Activated T-helper 1 cell treated with anti-CD3 and anti-CD28 coated beads, Interleukin-2, amount 50 U/mL, for 16 hours (primary cell): Measurements from ENCODE around the gene SMG9.
A peak's percentile ranks its signal among the peaks of the same experiment; 100 is the strongest.

Experiments
- DNase-seq, 2 donors: peaks; one replicate each; pipeline ENCODE4 v3.0.0-alpha.2; 2020; ENCODE audit warnings: low read depth in 1 of 2, low spot score in 1 of 2

SMG9 gene

DNA sequence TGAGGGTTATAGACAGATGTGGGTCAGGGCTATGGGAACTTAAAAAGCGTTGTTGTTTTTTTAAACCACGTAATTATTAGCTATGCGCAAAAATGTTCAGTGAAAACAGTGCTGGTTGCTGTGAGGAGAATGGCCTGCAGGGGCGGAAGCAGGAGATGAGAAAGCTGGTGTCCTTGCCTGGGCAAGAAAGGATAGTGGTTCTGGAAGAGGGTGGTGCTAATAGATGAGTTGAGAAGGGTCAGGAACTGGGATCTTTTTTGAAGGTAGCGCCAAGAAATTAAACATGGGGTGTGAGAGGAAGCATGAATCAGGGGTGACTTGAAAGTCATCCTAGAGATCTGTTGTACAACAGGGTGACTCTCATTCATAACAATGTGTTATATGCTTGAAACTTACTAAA lies 4.8 kb upstream of the SMG9 start:
- DNase-seq, result no peak

DNA sequence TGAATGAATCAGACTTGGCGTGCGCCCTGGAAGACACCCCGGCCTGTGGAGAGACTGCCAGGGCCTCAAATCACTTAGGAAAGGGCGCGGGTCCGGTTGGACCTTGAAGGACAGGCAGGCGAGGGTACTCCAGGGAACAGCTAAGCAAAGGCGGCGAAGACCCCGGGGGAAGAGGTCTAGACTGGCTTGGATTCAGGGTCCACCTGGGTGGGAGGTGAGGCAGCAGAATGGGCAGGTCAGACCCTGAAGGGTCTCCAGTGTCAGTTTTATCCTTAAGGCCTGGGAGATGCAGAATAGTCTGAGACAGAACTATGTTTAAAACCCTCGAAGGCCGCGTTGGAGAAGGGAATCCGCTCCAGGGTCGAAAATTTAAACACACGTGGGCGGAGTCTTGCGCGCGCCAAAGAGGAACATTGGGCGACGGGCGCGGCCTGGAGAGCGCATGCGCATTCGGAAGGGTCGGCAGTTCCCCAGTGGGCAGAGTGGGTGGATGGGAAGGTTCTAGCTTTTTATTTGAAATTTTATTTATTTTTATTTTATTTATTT lies 567 bp upstream of the SMG9 start:
- peak; percentile 49 to 65 for DNase-seq

DNA sequence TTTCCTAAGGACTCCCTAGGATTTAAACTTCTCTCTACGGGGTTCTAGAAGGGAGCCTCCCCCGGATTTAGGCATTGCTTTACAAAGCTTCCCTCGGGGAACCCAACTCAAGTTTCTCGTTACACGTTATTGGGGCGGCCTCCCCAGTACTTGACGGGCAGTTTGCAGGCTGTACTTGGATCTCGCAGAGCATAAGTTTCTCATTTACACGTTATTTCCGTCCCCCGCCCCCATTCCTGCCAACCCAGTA lies 584 bp downstream of the SMG9 start:
- DNase-seq, result no peak

DNA sequence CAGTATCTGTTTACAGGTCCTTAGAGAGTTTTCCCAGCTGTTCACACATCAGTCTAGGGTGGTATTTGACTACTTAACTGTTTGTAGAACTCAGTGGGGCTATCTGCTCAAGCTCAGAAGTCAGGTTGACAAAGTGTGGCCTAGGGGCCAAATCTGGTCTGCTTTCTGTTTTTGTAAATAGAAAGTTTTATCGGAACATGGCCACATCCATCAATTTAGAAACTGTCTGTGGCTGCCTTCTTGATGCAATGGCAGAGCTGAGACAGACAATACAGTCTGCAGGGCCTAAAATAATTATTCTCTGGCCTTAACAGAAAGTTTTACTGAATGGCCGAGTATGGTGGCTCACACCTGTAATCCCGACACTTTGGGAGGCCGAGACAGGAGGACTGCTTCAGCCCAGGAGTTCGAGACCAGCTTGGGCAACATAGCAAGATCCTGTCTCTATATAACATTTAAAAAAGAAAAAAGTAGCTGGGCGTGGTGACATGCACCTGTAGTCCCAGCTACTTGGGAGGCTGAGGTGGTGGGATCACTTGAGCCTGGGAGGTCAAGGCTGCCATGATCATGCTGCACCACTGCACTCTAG lies 2.4 kb downstream of the SMG9 start:
- no peak for DNase-seq

DNA sequence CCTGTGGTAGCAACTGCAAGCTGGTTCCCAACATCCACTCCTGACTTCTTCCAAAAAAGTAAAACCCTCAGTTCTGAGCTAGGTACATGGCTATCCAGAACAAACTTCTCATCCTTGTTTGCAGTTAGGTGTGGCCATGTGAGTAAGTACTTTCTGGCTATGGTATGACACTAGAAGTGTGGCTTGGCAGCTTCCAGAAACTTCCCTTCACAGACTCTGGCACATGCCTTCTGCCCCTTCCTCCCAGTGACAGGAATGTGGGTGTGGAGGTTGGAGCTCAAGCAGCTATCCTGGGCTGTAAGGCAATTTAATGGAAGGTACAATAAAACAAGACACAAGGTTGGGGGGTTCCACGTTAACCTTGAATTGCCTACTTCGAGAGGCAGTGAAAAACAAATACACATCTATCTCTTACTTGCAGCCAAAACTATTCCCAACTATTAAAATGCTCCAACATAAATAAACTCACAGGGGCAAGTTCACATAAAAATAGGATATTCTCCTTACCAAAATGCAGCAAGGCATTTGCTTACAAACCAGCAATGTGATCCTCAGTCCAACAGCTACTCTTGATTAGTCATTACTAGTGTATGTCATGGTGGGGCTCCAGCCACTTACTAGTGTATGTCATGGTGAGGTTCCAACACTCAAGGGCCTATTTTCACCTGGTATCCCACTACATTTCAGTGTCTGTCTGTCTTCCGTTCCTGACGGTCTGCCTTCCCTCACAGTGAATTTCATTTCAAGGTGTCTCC lies 3.1 kb downstream of the SMG9 start:
- DNase-seq, result no peak

DNA sequence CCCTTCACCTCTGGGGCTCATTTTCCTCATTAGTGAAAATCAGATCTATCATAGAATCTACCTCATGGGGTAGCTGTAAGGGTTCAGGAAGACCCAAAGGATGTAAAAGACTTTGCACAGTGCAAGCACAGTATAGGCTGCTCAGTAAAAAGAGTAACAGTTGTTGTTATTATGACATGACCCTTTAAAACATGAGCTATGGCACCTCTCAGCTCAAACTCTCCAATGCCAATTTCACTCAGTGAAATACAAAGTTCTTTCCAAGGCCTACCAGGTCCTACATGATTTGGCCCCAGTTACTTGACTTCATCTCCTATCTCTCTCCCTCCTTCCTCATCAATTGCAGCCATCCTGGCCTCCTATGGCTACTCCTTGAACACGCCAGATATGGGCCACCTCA lies 4.9 kb downstream of the SMG9 start:
- no peak for DNase-seq

DNA sequence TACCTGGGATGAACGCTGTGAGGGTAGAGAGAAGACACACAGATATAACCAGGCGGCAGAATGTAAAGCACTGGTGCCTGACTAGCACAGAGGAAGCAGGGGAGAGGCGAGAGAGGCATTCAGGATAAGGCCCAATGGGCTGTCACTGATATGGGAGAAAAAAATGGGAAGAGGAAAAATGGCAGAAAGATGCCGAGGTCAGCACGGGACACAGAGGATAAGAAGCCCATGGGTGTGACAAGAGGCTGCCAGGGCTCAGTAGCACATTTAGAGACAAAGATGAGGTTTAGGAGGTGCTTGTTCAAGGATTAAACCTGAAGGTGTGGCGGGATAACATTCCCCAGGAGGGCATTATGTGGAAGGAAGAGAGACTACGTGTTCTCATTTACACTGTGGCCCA lies 5.6 kb downstream of the SMG9 start:
- DNase-seq, result no peak

DNA sequence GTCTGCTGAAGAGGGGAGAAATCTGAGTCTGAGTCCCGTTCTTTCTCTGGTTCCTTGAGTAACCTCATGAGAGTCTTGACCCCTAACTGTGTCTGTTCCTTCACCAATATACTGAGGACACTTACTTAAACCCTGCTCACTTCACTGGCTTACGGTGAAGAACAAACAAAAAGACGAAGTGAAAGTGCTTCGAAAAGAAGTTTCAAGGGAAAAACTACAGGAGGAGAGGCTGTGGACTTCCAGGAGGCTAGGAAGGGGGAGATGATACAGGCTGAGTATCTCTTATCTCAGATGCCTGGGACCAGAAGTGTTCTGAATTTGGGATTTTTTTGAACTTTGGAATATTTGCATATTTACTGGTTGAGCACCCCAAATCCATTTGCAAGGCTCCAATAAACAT lies 6.1 kb downstream of the SMG9 start:
- no peak for DNase-seq

DNA sequence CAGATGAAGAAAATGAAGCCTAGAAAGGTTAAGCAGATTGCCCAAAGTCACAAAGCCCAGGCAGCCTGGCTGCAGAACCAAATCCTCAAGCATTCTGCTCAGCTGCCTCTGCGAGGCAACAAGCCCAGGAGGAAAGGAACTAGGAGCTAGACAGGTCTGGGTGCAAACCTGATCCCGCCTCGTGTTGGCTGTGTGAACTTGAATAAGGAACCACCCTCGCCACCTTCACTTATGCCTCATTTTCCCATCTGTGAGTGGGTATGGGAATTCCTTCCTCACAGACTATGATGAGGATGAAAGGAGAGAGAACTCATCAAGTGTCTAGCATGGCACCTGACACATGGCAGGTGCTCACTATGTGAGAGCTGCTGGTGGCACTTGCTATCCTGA lies 6.6 kb downstream of the SMG9 start:
- DNase-seq, result no peak

DNA sequence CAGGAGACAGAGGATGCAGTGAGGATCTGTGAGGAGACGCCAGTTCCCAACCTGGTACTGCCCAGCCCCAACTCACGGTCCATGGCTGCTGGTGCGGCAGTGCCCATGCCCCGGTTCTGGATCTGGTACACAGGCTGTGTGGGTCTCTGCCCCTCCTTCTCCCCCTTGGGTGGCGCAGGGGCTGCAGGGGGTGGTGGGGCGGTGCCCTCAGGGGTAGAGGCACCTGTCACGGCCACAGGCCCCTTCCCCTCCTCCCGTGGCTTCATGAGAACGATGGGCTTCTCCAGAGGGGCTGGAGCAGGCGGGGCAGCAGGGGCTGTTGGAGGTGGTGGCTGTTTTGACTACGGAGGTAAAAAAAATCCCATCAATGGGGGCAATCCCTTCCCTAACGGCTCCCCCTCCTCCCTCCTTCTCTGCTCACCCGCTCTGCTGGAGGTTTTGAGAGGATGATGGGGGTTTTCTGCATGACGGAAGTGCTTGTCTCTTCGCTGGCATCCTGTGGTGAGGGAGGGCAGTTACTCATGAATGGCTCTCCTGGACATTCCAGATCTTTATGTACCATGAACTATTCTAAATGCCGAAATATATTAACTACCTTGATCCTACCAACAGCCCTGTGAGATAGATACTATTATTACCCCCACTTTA lies 7.1 kb downstream of the SMG9 start:
- DNase-seq, result no peak

DNA sequence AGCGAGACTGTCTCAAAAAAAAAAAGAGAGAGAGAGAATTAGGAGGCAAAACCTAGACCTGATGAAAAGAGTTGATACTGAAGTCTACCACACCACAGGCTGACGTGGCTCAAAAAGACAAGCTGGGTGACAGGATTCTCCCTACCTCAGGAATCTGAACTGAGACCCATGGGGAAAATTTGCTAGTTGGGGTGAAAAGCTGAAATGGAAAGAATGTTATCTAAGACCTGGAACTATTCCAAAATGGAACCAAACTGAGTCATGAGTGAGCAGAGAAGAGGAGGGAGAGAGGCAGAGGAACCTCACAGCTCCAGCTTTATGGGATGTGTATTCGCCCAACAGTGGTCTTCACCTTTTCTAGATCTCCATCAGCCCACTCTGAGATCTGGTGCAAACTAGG lies 11.7 kb downstream of the SMG9 start:
- no peak for DNase-seq

DNA sequence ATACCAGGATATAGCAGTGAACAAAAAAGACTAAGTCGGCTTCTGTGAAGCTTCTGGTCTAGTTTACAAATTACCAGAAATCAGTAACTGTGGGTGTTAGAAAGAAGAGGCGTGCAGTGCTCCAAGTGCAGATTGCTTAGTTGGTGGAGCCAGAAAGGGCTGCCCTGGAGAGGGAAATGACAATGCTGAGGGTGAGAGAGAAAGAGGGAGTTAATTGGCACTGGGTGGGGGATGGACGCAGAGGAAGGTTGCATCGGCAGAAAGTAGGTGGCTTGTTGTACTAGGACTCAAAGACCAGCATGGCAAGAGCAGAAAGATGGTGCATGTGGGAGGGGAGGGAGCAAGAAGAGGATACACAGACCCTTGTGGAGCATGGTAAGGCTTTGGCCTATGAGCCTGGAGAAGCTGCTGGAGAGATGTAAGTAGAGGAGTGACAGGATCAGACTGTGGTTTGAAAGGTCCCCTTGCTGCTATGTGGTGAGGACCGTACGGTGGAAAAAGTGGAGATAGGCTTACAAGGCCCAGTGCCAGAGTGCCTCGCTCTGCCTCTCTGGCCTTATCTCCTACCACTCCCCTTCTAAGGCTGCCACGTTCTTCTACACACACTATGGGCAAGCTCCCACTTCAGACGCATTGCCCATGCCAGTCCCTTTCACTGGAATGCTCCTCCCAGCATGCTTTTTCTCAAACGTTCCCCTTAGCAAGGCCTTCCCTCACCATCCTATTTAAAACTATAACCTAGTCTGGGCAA lies 13.5 kb downstream of the SMG9 start:
- DNase-seq, result no peak

DNA sequence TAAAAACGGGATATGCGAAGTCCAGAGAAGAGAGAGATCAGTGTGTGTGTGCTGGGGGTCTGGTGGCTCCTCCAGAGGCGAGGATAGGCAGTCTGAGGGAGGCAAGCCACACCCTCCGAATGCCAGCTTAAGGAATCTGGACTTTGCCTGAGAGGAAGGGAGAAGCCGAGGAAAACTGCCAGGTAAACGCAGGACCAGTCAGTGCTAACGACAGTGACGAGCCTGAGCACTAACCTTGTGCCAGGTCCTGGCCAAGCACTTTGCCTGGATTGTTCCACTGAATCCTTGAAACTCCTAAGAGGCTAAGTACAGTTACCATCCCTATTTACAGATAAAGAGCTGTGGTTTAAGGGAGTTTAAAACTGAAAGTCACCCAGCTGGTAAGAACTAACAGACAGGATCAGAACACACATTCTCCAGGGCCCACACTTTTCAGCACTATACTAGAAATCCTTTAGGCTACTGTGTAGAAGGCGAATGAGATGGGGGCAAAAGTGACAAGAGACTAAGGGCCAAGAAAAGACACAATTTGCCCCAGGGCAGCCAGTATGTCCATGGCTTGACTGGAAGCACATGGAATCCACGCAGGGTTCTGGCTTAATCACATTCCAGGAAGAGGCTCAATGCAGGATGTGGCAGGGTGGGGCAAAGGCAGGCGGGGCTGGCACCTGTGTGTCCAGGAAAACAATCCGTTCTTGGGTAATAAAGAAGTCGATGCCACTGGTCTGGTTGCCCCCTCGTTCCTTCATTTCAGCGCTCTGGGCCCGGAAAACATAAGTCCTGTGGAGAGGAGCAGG lies 15.1 kb downstream of the SMG9 start:
- no peak for DNase-seq

DNA sequence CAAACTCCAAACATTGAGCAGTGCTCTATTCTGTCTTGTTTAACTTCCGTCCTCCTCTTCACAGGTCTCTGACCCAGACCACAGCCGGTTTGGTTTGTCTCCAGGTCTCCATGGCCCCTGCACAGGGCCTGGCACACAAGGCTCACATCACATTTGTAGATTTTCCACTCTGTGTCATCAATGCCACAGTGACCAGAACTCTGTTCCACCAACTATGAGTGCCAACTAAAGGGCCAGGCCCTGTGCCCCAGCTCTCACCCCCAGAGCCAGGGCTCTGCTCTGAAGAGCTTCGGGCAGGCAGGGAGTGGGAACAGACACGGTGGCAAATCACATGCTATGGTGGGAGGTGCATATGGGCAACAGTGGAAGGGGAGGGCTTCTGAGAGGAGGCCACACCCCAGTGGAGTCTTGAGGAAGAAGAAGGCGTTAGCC lies 16.0 kb downstream of the SMG9 start:
- no peak for DNase-seq

DNA sequence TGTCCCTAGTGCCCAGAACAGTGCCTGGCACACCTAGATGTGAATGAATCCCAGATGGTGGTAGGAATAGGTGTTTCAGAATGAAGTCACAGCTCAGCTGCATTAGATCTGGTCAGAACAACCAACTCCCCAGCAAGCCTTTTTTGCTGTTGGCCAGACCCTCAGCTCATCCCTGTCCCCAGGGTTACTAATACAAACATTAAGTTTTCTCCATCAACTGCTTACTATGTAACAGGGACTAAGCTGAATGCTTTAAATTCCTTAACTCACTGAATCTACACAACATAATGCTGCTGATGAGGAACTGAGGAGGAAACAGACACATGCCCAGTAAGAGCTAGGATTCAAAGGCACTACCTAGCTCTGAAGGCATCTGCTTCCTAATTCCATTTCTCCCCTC lies 18.8 kb downstream of the SMG9 start:
- DNase-seq, result no peak

DNA sequence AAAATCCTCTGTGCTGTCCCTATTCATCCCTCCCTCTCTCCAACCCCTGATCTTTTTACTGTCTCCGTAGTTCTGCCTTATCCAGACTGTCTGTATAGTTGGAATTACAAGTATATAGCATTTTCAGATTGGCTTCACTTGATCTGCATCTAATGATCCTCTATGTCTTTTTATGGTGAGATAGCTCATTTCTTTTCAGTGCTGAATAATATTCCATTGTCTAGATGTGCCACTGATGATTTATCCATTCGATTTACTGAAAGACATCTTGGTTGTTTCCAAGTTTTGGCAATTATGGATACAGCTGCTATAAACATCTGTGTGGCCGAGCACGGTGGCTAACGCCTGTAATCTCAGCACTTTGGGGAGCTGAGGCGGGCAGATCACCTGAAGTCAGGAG lies 19.7 kb downstream of the SMG9 start:
- DNase-seq, result no peak

DNA sequence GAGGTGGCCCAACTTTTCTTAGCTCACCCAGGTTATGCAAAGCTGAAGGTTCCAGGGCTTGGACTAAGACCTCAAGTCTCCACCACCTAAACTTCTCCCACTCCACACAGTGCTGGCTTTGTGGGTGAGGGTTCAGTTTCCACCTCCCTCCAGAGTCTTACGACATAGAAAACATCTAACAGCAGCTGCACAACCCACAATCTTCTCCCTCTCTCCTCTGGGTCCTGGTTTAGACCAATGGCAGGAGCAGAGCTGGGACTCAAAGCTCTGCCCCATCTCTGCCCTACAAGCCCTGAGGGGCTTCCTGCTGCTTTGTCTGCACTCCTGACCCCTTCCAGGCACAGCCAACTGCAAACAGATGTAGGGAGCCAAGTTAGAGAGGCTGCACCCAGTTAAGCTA lies 22.9 kb downstream of the SMG9 start:
- DNase-seq, result no peak

DNA sequence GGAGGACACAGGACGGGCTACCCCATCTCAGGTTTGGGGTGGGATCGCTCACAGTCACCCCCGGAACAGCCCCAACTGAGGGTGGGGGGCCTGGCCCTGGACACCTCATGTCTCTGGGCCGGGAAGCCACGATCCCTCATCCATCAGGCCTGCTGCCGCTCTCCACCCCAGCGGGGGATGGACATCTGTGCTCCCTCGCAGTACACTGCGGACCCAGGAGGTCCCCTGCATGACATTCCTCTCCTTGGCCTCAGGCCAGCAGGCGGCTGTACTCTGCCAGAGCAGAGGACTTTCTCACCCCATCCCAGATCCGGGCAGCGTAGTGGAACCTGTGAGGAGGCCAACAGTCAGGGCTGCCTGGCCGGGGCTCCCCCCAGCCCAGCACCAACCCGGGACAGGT lies 23.4 kb downstream of the SMG9 start:
- DNase-seq, result no peak

DNA sequence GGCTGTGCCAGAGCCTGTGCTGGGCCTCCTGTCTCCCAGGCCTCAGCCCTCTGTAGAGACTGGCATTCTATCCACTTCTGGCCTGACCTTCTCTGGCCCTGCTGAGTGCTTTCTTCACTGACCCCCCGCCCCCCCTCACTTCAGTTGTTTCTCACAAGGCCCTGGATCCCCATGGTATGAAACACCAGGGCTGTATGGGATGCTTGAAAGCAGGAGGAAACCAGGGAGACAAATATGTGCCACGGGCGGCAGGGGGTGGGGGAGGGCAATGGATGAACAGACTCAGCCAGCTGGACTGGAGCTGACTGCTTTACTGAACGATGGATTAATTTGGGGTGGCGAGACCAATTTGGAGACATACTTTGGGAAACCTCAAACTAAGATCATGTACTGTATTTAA lies 24.8 kb downstream of the SMG9 start:
- DNase-seq, result no peak

DNA sequence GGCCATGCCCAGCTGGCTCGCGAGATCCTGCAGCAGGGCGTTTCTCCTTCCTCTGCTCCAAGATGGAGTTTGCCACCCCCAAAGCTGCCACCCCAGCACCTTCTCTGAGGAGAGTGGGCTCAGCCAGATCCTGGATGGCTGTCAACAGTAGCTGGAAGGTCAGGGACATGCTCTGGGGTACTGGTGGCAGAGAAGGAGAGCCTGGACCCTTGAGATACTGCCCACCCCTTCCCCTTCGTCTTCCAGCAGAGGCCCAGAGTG lies 27.2 kb downstream of the SMG9 start:
- DNase-seq, result no peak

DNA sequence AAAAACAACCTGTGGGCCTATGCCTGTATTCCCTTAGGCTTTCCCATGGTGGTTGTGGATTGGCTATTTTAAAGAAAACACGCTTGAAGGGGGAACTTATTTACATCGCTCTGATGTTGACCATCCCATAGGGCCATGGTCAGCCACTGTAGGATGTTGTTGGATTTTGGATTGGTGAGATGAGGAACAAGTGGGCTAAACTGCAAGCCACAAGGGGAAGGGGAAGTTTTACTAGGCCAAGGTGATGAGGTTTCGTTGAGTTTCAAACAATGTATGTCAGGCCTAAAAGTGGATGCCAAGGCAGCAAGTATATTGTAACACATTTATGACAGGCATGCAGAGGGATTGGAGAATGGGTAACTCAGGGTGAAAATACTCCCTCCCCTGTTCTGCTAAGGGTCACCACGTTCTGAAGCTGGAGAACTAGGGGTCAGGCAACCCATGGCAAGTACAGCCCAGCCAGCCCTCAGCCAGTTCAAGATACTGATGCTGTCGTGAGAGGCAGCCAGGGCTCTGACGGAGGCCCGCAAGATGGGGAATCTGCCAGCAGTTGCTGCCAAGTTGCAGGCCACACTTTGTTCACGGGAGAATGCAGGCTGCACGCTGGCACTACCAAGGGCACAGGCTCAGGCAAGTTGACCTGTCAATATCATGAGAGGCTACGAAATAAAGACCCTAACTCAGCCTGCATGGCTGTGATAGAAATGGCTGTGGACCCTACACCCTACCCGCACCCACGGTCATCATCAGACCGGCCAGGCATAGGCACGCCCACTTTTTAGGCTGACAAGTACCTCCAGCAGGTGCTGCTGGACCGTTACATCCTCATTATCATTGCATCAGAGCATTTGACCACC lies 27.8 kb downstream of the SMG9 start:
- DNase-seq, result no peak
